IMR-90 (cell line): Measurements from ENCODE around the gene ATP1A1. TPM values are rescaled to one million over a fixed set of nuclear protein-coding genes. Genes with fewer than 3 reads are reported as not detected.

Experiments
- ATAC-seq: fragments of 200-7000 bp; cut with Tn5 transposase; 2 replicates; pipeline ENCODE4 v1.9.1; 2020; ENCODE audit warnings: low read depth, mild to moderate bottlenecking, moderate library complexity
- BruUV-seq: library from RNA; stranded (reverse); fragments of 400-500 nt; replicated peaks from 2 replicates; lab custom pipeline; 2021; lab: Mats Ljungman, UMichigan
- CTCF ChIA-PET: fragments of 300-600 bp; formaldehyde crosslinking; extraction: SDS; loops from one replicate; lab custom pipeline; 2021; ENCODE audit warnings: antibody characterized with exemption; lab: Yijun Ruan, JAX
- POLR2A ChIA-PET: fragments of 300-600 bp; sonication (Branson Sonifier 250); formaldehyde crosslinking; loops from one replicate; lab custom pipeline; 2022; ENCODE audit warnings: antibody characterized with exemption; ENCODE audit not compliant: unreplicated experiment; lab: Charles Lee
- DNase-seq: peaks from one replicate; pipeline ENCODE4 v3.0.0; 2013
- H2AFZ ChIP-seq: replicated peaks from 2 replicates; pipeline ENCODE3; 2013; ENCODE audit warnings: low read length, mild to moderate bottlenecking; ENCODE audit not compliant: poor library complexity
- H2AK5ac ChIP-seq: 2 replicates; pipeline ENCODE4 v1.6.1; 2013; ENCODE audit warnings: low read depth, low read length, inconsistent platforms
- H2AK9ac ChIP-seq: replicated peaks from 2 replicates; pipeline ENCODE3; 2013; ENCODE audit warnings: mild to moderate bottlenecking, low read depth, low read length, moderate library complexity; ENCODE audit not compliant: poor library complexity
- H2BK120ac ChIP-seq: 2 replicates; pipeline ENCODE4 v1.6.1; 2013; ENCODE audit warnings: low read depth, low read length, inconsistent platforms
- H2BK15ac ChIP-seq: 3 replicates; pipeline ENCODE4 v1.6.1; 2013; ENCODE audit warnings: low read depth, low read length, inconsistent platforms
- H2BK20ac ChIP-seq: 2 replicates; pipeline ENCODE4 v1.6.1; 2013; ENCODE audit warnings: low read depth, mild to moderate bottlenecking, inconsistent platforms, low read length, moderate library complexity
- H2BK5ac ChIP-seq: 2 replicates; pipeline ENCODE4 v1.6.1; 2013; ENCODE audit warnings: mild to moderate bottlenecking, low read depth, low read length, inconsistent platforms; ENCODE audit not compliant: poor library complexity, severe bottlenecking
- H3K14ac ChIP-seq: replicated peaks from 2 replicates; pipeline ENCODE4 v1.6.1; 2013; ENCODE audit warnings: low read depth, low read length, inconsistent platforms
- H3K18ac ChIP-seq: 2 replicates; pipeline ENCODE4 v1.6.1; 2013; ENCODE audit warnings: low read depth, low read length, control low read depth
- H3K23ac ChIP-seq: 2 replicates; pipeline ENCODE4 v1.6.1; 2013; ENCODE audit warnings: low read depth, low read length, inconsistent platforms
- H3K27ac ChIP-seq: 2 replicates; pipeline ENCODE4 v1.5.1; 2013; ENCODE audit warnings: mild to moderate bottlenecking, control low read depth, low read length; ENCODE audit not compliant: insufficient read depth
- H3K27me3 ChIP-seq: 2 replicates; pipeline ENCODE4 v1.6.1; 2013; ENCODE audit warnings: low read length; ENCODE audit not compliant: control insufficient read depth, insufficient read depth
- H3K36me3 ChIP-seq: 2 replicates; pipeline ENCODE4 v1.6.1; 2013; ENCODE audit warnings: low read length, mixed read lengths; ENCODE audit not compliant: control insufficient read depth, insufficient read depth
- H3K4ac ChIP-seq: 2 replicates; pipeline ENCODE4 v1.6.1; 2013; ENCODE audit warnings: low read depth, low read length, inconsistent platforms
- H3K4me1 ChIP-seq: 2 replicates; pipeline ENCODE4 v1.6.1; 2013; ENCODE audit warnings: low read length, mixed read lengths; ENCODE audit not compliant: control insufficient read depth, insufficient read depth
- H3K4me2 ChIP-seq: 2 replicates; pipeline ENCODE4 v1.6.1; 2013; ENCODE audit warnings: low read depth, mild to moderate bottlenecking, control low read depth, low read length, moderate library complexity
- H3K4me3 ChIP-seq: 2 replicates; pipeline ENCODE4 v1.5.1; 2013; ENCODE audit warnings: low read depth, mild to moderate bottlenecking, control low read depth, low read length, moderate library complexity; ENCODE audit not compliant: insufficient read depth
- H3K56ac ChIP-seq: 2 replicates; pipeline ENCODE4 v1.6.1; 2013; ENCODE audit warnings: low read length, inconsistent platforms; ENCODE audit not compliant: insufficient read depth; ENCODE audit errors: extremely low read depth
- H3K79me1 ChIP-seq, 2 experiments: 2 replicates each; pipeline ENCODE4 v1.6.1; 2013; ENCODE audit warnings: low read length in 2 of 2, inconsistent platforms in 1 of 2, low read depth in 1 of 2
- H3K9ac ChIP-seq: 2 replicates; pipeline ENCODE4 v1.6.1; 2013; ENCODE audit warnings: low read depth, low read length, control low read depth
- H3K9me1 ChIP-seq: 2 replicates; pipeline ENCODE4 v1.6.1; 2013; ENCODE audit warnings: low read length, inconsistent platforms; ENCODE audit not compliant: insufficient read depth
- H3K9me3 ChIP-seq: 2 replicates; pipeline ENCODE4 v1.6.1; 2013; ENCODE audit warnings: low read length; ENCODE audit not compliant: control insufficient read depth, insufficient read depth
- H4K20me1 ChIP-seq: 2 replicates; pipeline ENCODE4 v1.6.1; 2013; ENCODE audit warnings: low read length, inconsistent platforms; ENCODE audit not compliant: insufficient read depth
- H4K5ac ChIP-seq: 2 replicates; pipeline ENCODE4 v1.6.1; 2013; ENCODE audit warnings: mild to moderate bottlenecking, low read depth, low read length, control low read depth
- H4K8ac ChIP-seq, 2 experiments: 2 replicates each; pipeline ENCODE4 v1.6.1; 2013; ENCODE audit warnings: low read depth in 2 of 2, low read length in 2 of 2, control low read depth in 1 of 2, inconsistent platforms in 1 of 2
- H4K91ac ChIP-seq: 2 replicates; pipeline ENCODE4 v1.6.1; 2013; ENCODE audit warnings: low read depth, low read length, inconsistent platforms; ENCODE audit not compliant: insufficient read depth
- CEBPB ChIP-seq: IDR thresholded peaks from 2 replicates; pipeline ENCODE4 v1.6.1; 2012; ENCODE audit warnings: low read depth, low read length, improper control_type of control experiment
- FOS ChIP-seq: fragments of 150-350 bp; IDR thresholded peaks from 2 replicates; pipeline ENCODE4 v1.6.1; 2016; ENCODE audit warnings: low read depth, low read length
- MAFK ChIP-seq: IDR thresholded peaks from 2 replicates; pipeline ENCODE4 v1.6.1; 2012; ENCODE audit warnings: low read depth, low read length, improper control_type of control experiment
- MAZ ChIP-seq: IDR thresholded peaks from 2 replicates; pipeline ENCODE4 v1.6.1; 2012; ENCODE audit warnings: low read depth, mild to moderate bottlenecking, low read length, improper control_type of control experiment, moderate library complexity, borderline replicate concordance
- NFE2L2 ChIP-seq: fragments of 150-350 bp; IDR thresholded peaks from 2 replicates; pipeline ENCODE4 v1.6.1; 2016; ENCODE audit warnings: low read depth, mild to moderate bottlenecking, low read length
- POLR2A ChIP-seq: IDR thresholded peaks from 2 replicates; pipeline ENCODE4 v1.6.1; 2012; ENCODE audit warnings: mild to moderate bottlenecking, low read depth, low read length
- RCOR1 ChIP-seq: IDR thresholded peaks from 2 replicates; pipeline ENCODE4 v1.6.1; 2012; ENCODE audit warnings: mild to moderate bottlenecking, low read length, improper control_type of control experiment; ENCODE audit not compliant: insufficient replicate concordance
- RFX5 ChIP-seq: IDR thresholded peaks from 2 replicates; pipeline ENCODE4 v1.8.0; 2012; ENCODE audit warnings: low read depth, mild to moderate bottlenecking, low read length, moderate library complexity
- SMC3 ChIP-seq: fragments of 150-350 bp; IDR thresholded peaks from 2 replicates; pipeline ENCODE4 v1.6.1; 2016; ENCODE audit warnings: low read depth, mild to moderate bottlenecking, antibody characterized with exemption, low read length, moderate library complexity
- WGBS, 2 experiments: methylation state at CpG; one replicate each; pipeline versions ENCODE4 v1.1.5 to v1.1.7; 2013; ENCODE audit warnings: missing lambda C conversion rate in 2 of 2; ENCODE audit not compliant: insufficient read length in 1 of 2; ENCODE audit errors: extremely low coverage in 2 of 2; 5-methylcytosine and 5-hydroxymethylcytosine counted together
- dilution Hi-C: fragments of 300-500 bp; cut with HindIII; formaldehyde crosslinking; loops from one replicate; pipeline ENCODE4 v1.14.3; 2018; ENCODE audit warnings: low sequenced_read_pairs; ENCODE audit not compliant: unreplicated experiment
- in situ Hi-C: fragments of 300-500 bp; cut with MboI; formaldehyde crosslinking; loops from 3 replicates; pipeline ENCODE4 v1.14.3; 2019; ENCODE audit warnings: low sequenced_read_pairs, inconsistent platforms, mixed read lengths
- intact Hi-C: fragments of 100-400 bp; cut with micrococcal nuclease; formaldehyde crosslinking; loops from 2 replicates; pipeline ENCODE4 v1.10.0; 2022
- polyA plus RNA-seq, 3 experiments: library from polyadenylated mRNA; depleted of rRNA; stranded (reverse); fragments of >200 nt; gene quantifications; 2 replicates each; pipeline ENCODE4 v1.2.3, GENCODE V29; 2012; ENCODE audit warnings: low replicate concordance in 1 of 3
- total RNA-seq: library from RNA; depleted of rRNA; stranded (reverse); fragments of >200 nt; gene quantifications from 2 replicates; pipeline ENCODE4 v1.2.3, GENCODE V29; 2012
- TF ChIP-seq, protein P1 (sequence below): fragments of 150-350 bp; IDR thresholded peaks from 2 replicates; pipeline ENCODE4 v1.6.1; 2017; ENCODE audit warnings: mild to moderate bottlenecking, antibody characterized with exemption, low read length, low read depth

The ATP1A1 gene
- total and polyA plus RNA-seq, 2 of the 4 experiments (the other 2 are of a cell fraction), result 116 to 125 TPM

DNA sequence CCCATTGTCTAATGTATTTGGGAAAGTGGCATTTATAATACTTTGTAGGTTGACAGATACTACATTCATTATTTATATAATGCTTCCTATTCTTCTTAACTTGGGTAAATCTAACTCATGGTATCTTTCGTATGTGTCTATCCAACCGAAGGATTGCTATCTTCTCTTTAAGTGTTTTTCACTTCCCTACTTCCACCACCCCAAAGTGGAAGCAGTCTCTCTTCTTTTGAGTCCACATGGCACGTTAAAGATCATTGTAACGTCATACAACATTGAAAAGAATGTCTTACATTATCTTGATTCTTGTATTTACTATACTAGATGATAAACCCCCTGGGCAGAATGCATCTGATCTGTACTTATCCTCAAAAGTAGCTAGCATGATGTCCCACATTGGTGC, 21.2 kb downstream of the ATP1A1 start:
- Histone ChIP-seq H4K5ac (no peak overlapping the region), H2BK15ac (no peak overlapping the region), H3K4me2 (no peak overlapping the region), H2BK120ac (no peak overlapping the region), H3K4me1 (no peaks in the 10 kb centered on the region), H2AK9ac (no peak overlapping the region), H4K20me1 (no peaks in the 10 kb centered on the region), H3K9me1 (peaks cover 3% of the 10 kb centered on the region; the same call in 1 of the 2 replicates), H2AK5ac (no peak overlapping the region), H3K18ac (no peak overlapping the region), H3K4me3 (no peak overlapping the region), H3K56ac (no peak overlapping the region), H2AFZ (no peak overlapping the region), H3K23ac (no peak overlapping the region), H3K27me3 (no peaks in the 10 kb centered on the region), H3K9ac (no peak overlapping the region), H3K79me1 (no peaks in the 10 kb centered on the region), H4K91ac (no peak overlapping the region), H3K14ac (no peak overlapping the region), H3K36me3 (peaks cover 59% of the 10 kb centered on the region), H3K9me3 (no peaks in the 10 kb centered on the region), H3K27ac (no peak overlapping the region), H4K8ac (no peak overlapping the region), H2BK20ac (no peak overlapping the region), H3K4ac (no peak overlapping the region), H2BK5ac (no peak overlapping the region)
- in situ Hi-C loops (no loop called here), intact Hi-C loops (no loop called here), dilution Hi-C loops (no loop called here)
- ATAC-seq, result no peak
- ChIA-PET CTCF (no interaction called here), POLR2A (no interaction called here)
- WGBS, 2 experiments, result no CpG with 5 or more reads among the region's 4 CpGs
- TF ChIP-seq FOS, result no peak
- TF ChIP-seq, protein P1, sequence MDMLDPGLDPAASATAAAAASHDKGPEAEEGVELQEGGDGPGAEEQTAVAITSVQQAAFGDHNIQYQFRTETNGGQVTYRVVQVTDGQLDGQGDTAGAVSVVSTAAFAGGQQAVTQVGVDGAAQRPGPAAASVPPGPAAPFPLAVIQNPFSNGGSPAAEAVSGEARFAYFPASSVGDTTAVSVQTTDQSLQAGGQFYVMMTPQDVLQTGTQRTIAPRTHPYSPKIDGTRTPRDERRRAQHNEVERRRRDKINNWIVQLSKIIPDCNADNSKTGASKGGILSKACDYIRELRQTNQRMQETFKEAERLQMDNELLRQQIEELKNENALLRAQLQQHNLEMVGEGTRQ, result no peak
- no peak for TF ChIP-seq RFX5
- TF ChIP-seq MAZ, result no peak
- no peak for TF ChIP-seq NFE2L2
- TF ChIP-seq RCOR1, result no peak
- TF ChIP-seq POLR2A, result no peak
- no peak for TF ChIP-seq CEBPB
- TF ChIP-seq MAFK, result no peak
- TF ChIP-seq SMC3, result no peak
- DNase-seq, result no peak
- no TSS peak for BruUV-seq
